Vagina (tissue), 2 donors: ENCODE results near the gene VOPP1. TPM values are rescaled to one million over a fixed set of nuclear protein-coding genes. Genes with fewer than 3 reads are reported as not detected.

ENCODE experiments used
- DNase-seq, 2 donors: peaks; one replicate each; pipeline ENCODE4 v3.0.0-alpha.2; 2017; ENCODE audit errors: extremely low spot score in 2 of 2
- H3K27ac ChIP-seq: fragments of 200-600 bp; sonication (generic); one replicate; pipeline ENCODE4 v1.5.1; 2019
- H3K27me3 ChIP-seq: fragments of 200-600 bp; sonication (generic); one replicate; pipeline ENCODE4 v1.5.1; 2019
- H3K36me3 ChIP-seq, 2 donors: fragments of 200-600 bp; sonication (generic); one replicate each; pipeline ENCODE4 v1.5.1; 2017 to 2019
- H3K4me1 ChIP-seq: fragments of 200-600 bp; sonication (generic); one replicate; pipeline ENCODE4 v1.5.1; 2019
- H3K4me3 ChIP-seq, 2 donors: fragments of 200-600 bp; sonication (generic); 1 replicate in 1 of 2; 2 replicates in 1 of 2; pipeline ENCODE4 v1.5.1; 2016 to 2019
- H3K9me3 ChIP-seq: fragments of 200-600 bp; sonication (generic); one replicate; pipeline ENCODE4 v1.5.1; 2019
- CTCF ChIP-seq, 3 experiments: fragments of 450-650 bp in 2 of 3; fragments of 200-600 bp in 1 of 3; sonication (generic) in 1 of 3; IDR thresholded peaks; one replicate each; pipeline ENCODE4 v1.5.1; 2017 to 2019; ENCODE audit warnings: antibody characterized with exemption in 3 of 3, mild to moderate bottlenecking in 2 of 3, moderate library complexity in 2 of 3
- POLR2A ChIP-seq, 2 donors: fragments of 450-650 bp; IDR thresholded peaks; one replicate each; pipeline ENCODE4 v1.6.1; 2017; ENCODE audit warnings: antibody characterized with exemption in 2 of 2, mild to moderate bottlenecking in 2 of 2, moderate library complexity in 2 of 2
- POLR2AphosphoS5 ChIP-seq, 2 donors: sonication (generic); formaldehyde crosslinking; IDR thresholded peaks; one replicate each; pipeline ENCODE4 v1.9.0; 2017; ENCODE audit warnings: antibody characterized with exemption in 2 of 2, mild to moderate bottlenecking in 2 of 2, low read depth in 1 of 2; ENCODE audit not compliant: insufficient read depth in 1 of 2
- intact Hi-C: fragments of 100-400 bp; cut with DNase I; formaldehyde crosslinking; loops from one replicate; pipeline ENCODE4 v1.15.1; 2023
- total RNA-seq: library from RNA; depleted of rRNA; stranded (reverse); fragments of >200 nt; gene quantifications from one replicate; pipeline ENCODE4 v1.2.3, GENCODE V29; 2016

VOPP1 gene
- total RNA-seq, 1 donor from 2014 or later, result 26.3 TPM

GRCh38 chr7:55501611-55502010 lies 70.7 kb downstream of the VOPP1 start:
- no peaks in the 10 kb centered on the region for H3K9me3 ChIP-seq
- no peaks in the 10 kb centered on the region for H3K36me3 ChIP-seq
- DNase-seq, result no peak
- intact Hi-C loops, result no loop called here
- H3K27ac ChIP-seq, result no peak overlapping the region
- H3K4me3 ChIP-seq, result no peak overlapping the region
- H3K4me1 ChIP-seq, result no peaks in the 10 kb centered on the region
- TF ChIP-seq CTCF (IDR thresholded peaks at IDR 0.05) (no peak), POLR2AphosphoS5 (IDR thresholded peaks at IDR 0.05; ENCODE audit: insufficient read depth in 1 of 2, low read depth in 1 of 2) (no peak), POLR2A (IDR thresholded peaks at IDR 0.05) (no peak)
- no peaks in the 10 kb centered on the region for H3K27me3 ChIP-seq

- H3K4me1 ChIP-seq, result no peaks in the 10 kb centered on the region
- no peak for DNase-seq
- no peak overlapping the region for H3K4me3 ChIP-seq
- no peaks in the 10 kb centered on the region for H3K27me3 ChIP-seq
- TF ChIP-seq POLR2AphosphoS5 (IDR thresholded peaks at IDR 0.05; ENCODE audit: insufficient read depth in 1 of 2, low read depth in 1 of 2) (no peak), POLR2A (IDR thresholded peaks at IDR 0.05) (no peak), CTCF (IDR thresholded peaks at IDR 0.05) (no peak)
- H3K36me3 ChIP-seq, result no peaks in the 10 kb centered on the region
- intact Hi-C loops, result no loop called here
- no peak overlapping the region for H3K27ac ChIP-seq
- H3K9me3 ChIP-seq, result no peaks in the 10 kb centered on the region
Measured at GRCh38 chr7:55500117-55500756, 72.1 kb downstream of the VOPP1 start.

GRCh38 chr7:55499591-55499990 lies 72.7 kb downstream of the VOPP1 start:
- Histone ChIP-seq H3K27me3 (no peaks in the 10 kb centered on the region), H3K4me3 (no peak overlapping the region), H3K9me3 (no peaks in the 10 kb centered on the region), H3K4me1 (no peaks in the 10 kb centered on the region), H3K36me3 (no peaks in the 10 kb centered on the region), H3K27ac (no peak overlapping the region)
- no peak for DNase-seq
- TF ChIP-seq CTCF (IDR thresholded peaks at IDR 0.05) (no peak), POLR2A (IDR thresholded peaks at IDR 0.05) (no peak), POLR2AphosphoS5 (IDR thresholded peaks at IDR 0.05; ENCODE audit: insufficient read depth in 1 of 2, low read depth in 1 of 2) (no peak)
- intact Hi-C loops, result no loop called here

- H3K27ac ChIP-seq, result no peak overlapping the region
- no peak for DNase-seq
- H3K9me3 ChIP-seq, result no peaks in the 10 kb centered on the region
- TF ChIP-seq CTCF (IDR thresholded peaks at IDR 0.05), result no peak
- TF ChIP-seq POLR2A (IDR thresholded peaks at IDR 0.05), result no peak
- no peak for TF ChIP-seq POLR2AphosphoS5 (IDR thresholded peaks at IDR 0.05; ENCODE audit: insufficient read depth in 1 of 2, low read depth in 1 of 2)
- intact Hi-C loops, result no loop called here
- no peak overlapping the region for H3K4me3 ChIP-seq
- no peaks in the 10 kb centered on the region for H3K4me1 ChIP-seq
- H3K27me3 ChIP-seq, result no peaks in the 10 kb centered on the region
- no peaks in the 10 kb centered on the region for H3K36me3 ChIP-seq
Measured at GRCh38 chr7:55498770-55499169, 73.5 kb downstream of the VOPP1 start.

GRCh38 chr7:55498142-55498541 lies 74.2 kb downstream of the VOPP1 start:
- H3K27me3 ChIP-seq, result no peaks in the 10 kb centered on the region
- DNase-seq, result no peak
- no peak overlapping the region for H3K4me3 ChIP-seq
- TF ChIP-seq POLR2A (IDR thresholded peaks at IDR 0.05) (no peak), CTCF (IDR thresholded peaks at IDR 0.05) (no peak), POLR2AphosphoS5 (IDR thresholded peaks at IDR 0.05; ENCODE audit: insufficient read depth in 1 of 2, low read depth in 1 of 2) (no peak)
- no peaks in the 10 kb centered on the region for H3K9me3 ChIP-seq
- H3K27ac ChIP-seq, result no peak overlapping the region
- intact Hi-C loops, result no loop called here
- H3K36me3 ChIP-seq, result no peaks in the 10 kb centered on the region
- H3K4me1 ChIP-seq, result peaks cover 6% of the 10 kb centered on the region
